B cell (primary cell): ENCODE measurements around the gene CTDNEP1. TPM values are rescaled to one million over a fixed set of nuclear protein-coding genes. Genes with fewer than 3 reads are reported as not detected.
A peak's percentile ranks its signal among the peaks of the same experiment; 100 is the strongest.

Experiments used
- ATAC-seq: fragments of 200-7000 bp; cut with Tn5 transposase; one replicate; pipeline ENCODE4 v1.10.0; 2021; ENCODE audit warnings: low read depth, mild to moderate bottlenecking, moderate number of reproducible peaks, moderate library complexity
- CTCF ChIA-PET: fragments of 350-600 bp; sonication (Branson Sonifier 250); formaldehyde crosslinking; loops from one replicate; lab custom pipeline; 2021; ENCODE audit warnings: antibody characterized with exemption, inconsistent platforms; lab: Charles Lee
- POLR2A ChIA-PET: fragments of 350-600 bp; sonication (Branson Sonifier 250); formaldehyde crosslinking; loops from one replicate; lab custom pipeline; 2021; ENCODE audit warnings: antibody characterized with exemption; lab: Charles Lee
- DNase-seq: peaks from one replicate; pipeline ENCODE4 v3.0.0; 2013
- H2AFZ ChIP-seq: 2 replicates; pipeline ENCODE4 v1.6.1; 2012; ENCODE audit warnings: mild to moderate bottlenecking, low read depth, low read length; ENCODE audit not compliant: insufficient read depth, poor library complexity, severe bottlenecking
- H3K27ac ChIP-seq, 2 donors: 1 replicate in 1 of 2; 2 replicates in 1 of 2; pipeline ENCODE4 v1.5.1; 2012 to 2013; ENCODE audit warnings: low read length in 2 of 2, mild to moderate bottlenecking in 2 of 2, moderate library complexity in 1 of 2
- H3K27me3 ChIP-seq, 4 experiments: fragments of 200-600 bp in 1 of 4; sonication (generic) in 1 of 4; replicated peaks in 1 of 4; 1 replicate in 2 of 4; 2 replicates in 2 of 4; pipeline versions ENCODE4 v1.6.1 to v1.7.0; 2013 to 2016; ENCODE audit warnings: low read length in 3 of 4, mild to moderate bottlenecking in 2 of 4, mixed read lengths in 1 of 4, moderate library complexity in 1 of 4; ENCODE audit not compliant: insufficient read depth in 4 of 4, control insufficient read depth in 3 of 4; ENCODE audit errors: control extremely low read depth in 1 of 4
- H3K36me3 ChIP-seq, 2 experiments: replicated peaks in 1 of 2; 1 replicate in 1 of 2; 2 replicates in 1 of 2; pipeline versions ENCODE4 v1.6.1 to v1.7.1; 2013; ENCODE audit warnings: low read length in 1 of 2; ENCODE audit not compliant: insufficient read depth in 2 of 2, control insufficient read depth in 1 of 2; ENCODE audit errors: control extremely low read depth in 1 of 2, extremely low read depth in 1 of 2
- H3K4me1 ChIP-seq, 2 donors: fragments of 200-600 bp in 1 of 2; sonication (generic) in 1 of 2; 1 replicate in 1 of 2; 2 replicates in 1 of 2; pipeline versions ENCODE4 v1.5.1 to v1.6.1; 2013 to 2017; ENCODE audit warnings: low read length in 2 of 2; ENCODE audit not compliant: control insufficient read depth in 2 of 2, insufficient read depth in 2 of 2
- H3K4me2 ChIP-seq: replicated peaks from 2 replicates; pipeline ENCODE3; 2012; ENCODE audit warnings: mild to moderate bottlenecking, low read depth, low read length; ENCODE audit not compliant: poor library complexity, severe bottlenecking
- H3K4me3 ChIP-seq, 5 experiments: fragments of 200-600 bp in 1 of 5; sonication (generic) in 1 of 5; 1 replicate in 3 of 5; 2 replicates in 2 of 5; pipeline versions ENCODE4 v1.5.1 to v1.7.0; 2011 to 2016; ENCODE audit warnings: low read length in 4 of 5, mild to moderate bottlenecking in 4 of 5, low read depth in 2 of 5, control low read depth in 1 of 5, moderate library complexity in 1 of 5; ENCODE audit not compliant: insufficient read depth in 1 of 5; ENCODE audit errors: control extremely low read depth in 1 of 5, extremely low read depth in 1 of 5
- H3K79me2 ChIP-seq: fragments of 200-600 bp; sonication (generic); one replicate; pipeline ENCODE4 v1.6.0; 2016; ENCODE audit warnings: low read length; ENCODE audit not compliant: control insufficient read depth, insufficient read depth
- H3K9ac ChIP-seq: fragments of 200-600 bp; sonication (generic); 2 replicates; pipeline ENCODE4 v1.6.1; 2017; ENCODE audit warnings: mild to moderate bottlenecking, low read length, moderate library complexity
- H3K9me3 ChIP-seq, 3 donors: one replicate each; pipeline versions ENCODE4 v1.6.1 to v1.7.1; 2013; ENCODE audit warnings: low read length in 2 of 3; ENCODE audit not compliant: control insufficient read depth in 2 of 3, insufficient read depth in 1 of 3; ENCODE audit errors: control extremely low read depth in 1 of 3
- H4K20me1 ChIP-seq: 2 replicates; pipeline ENCODE4 v1.6.0; 2012; ENCODE audit warnings: mild to moderate bottlenecking, low read length; ENCODE audit not compliant: insufficient read depth, control insufficient read depth, poor library complexity, severe bottlenecking
- H3K27ac Mint-ChIP-seq: one replicate; pipeline ENCODE4 v1.8.0; 2021; ENCODE audit warnings: mixed read lengths
- H3K27me3 Mint-ChIP-seq: one replicate; pipeline ENCODE4 v1.8.0; 2021; ENCODE audit warnings: mixed read lengths
- H3K4me1 Mint-ChIP-seq: one replicate; pipeline ENCODE4 v1.8.0; 2021; ENCODE audit warnings: mixed read lengths
- H3K4me3 Mint-ChIP-seq: one replicate; pipeline ENCODE4 v1.8.0; 2021; ENCODE audit warnings: mixed read lengths
- H3K9me3 Mint-ChIP-seq: one replicate; pipeline ENCODE4 v1.8.0; 2022; ENCODE audit warnings: mixed read lengths; ENCODE audit not compliant: insufficient read depth
- CTCF ChIP-seq: fragments of 200-600 bp; IDR thresholded peaks from one replicate; pipeline ENCODE4 v1.8.0; 2022; ENCODE audit warnings: antibody characterized with exemption, mild to moderate bottlenecking
- EZH2 ChIP-seq: IDR thresholded peaks from 2 replicates; pipeline ENCODE4 v1.6.1; 2012; ENCODE audit warnings: borderline replicate concordance, low read depth, mild to moderate bottlenecking, moderate library complexity, low read length; ENCODE audit not compliant: insufficient read depth, poor library complexity, severe bottlenecking
- WGBS: methylation state at CpG from one replicate; pipeline ENCODE4 v1.1.5; 2013; ENCODE audit warnings: missing lambda C conversion rate; ENCODE audit not compliant: insufficient coverage; 5-methylcytosine and 5-hydroxymethylcytosine counted together
- intact Hi-C: fragments of 100-400 bp; cut with micrococcal nuclease; formaldehyde crosslinking; loops from one replicate; pipeline ENCODE4 v1.10.0; 2022
- polyA plus RNA-seq: library from polyadenylated mRNA; depleted of rRNA; stranded (reverse); fragments of >200 nt; gene quantifications from 2 replicates; pipeline ENCODE4 v1.2.3, GENCODE V29; 2012
- total RNA-seq, 2 donors: library from RNA; stranded (reverse); fragments of 120-200 nt in 1 of 2; gene quantifications; 1 replicate in 1 of 2; 2 replicates in 1 of 2; pipeline versions ENCODE4 v1.2.3 to v1.2.4, GENCODE V29; 2013 to 2022

The CTDNEP1 gene
- total and polyA plus RNA-seq, 2 donors (not counting 1 experiment from before 2014, with no cell fraction given), result 125 to 162 TPM

- peaks cover 30 to 33% of the 10 kb centered on the region in 2 donors for H3K4me1 ChIP-seq
- Mint-ChIP-seq H3K4me3 (peak within 1 kb of the TSS; percentile 98), H3K27ac (peak within 1 kb of the TSS; percentile 100), H3K27me3 (no peaks in the 10 kb centered on the region), H3K4me1 (peaks cover 44% of the 10 kb centered on the region), H3K9me3 (no peaks in the 10 kb centered on the region)
- peaks cover 6 to 33% of the 10 kb centered on the region in 2 experiments for H3K36me3 ChIP-seq
- intact Hi-C loops, result loop anchor here (1.0 to 5.0 kb wide), 10 partner anchors 38 to 605 kb away; partner anchors contain the start of genes CYB5D1, EIF5A, NAA38 and NEURL4
- no peaks in the 10 kb centered on the region for H3K27me3 ChIP-seq
- TF ChIP-seq EZH2 (no peak), CTCF (no peak)
- H3K27ac ChIP-seq, result peak within 1 kb of the TSS; percentile 98 to 100
- POLR2A ChIA-PET, result interaction anchor here (0.8 to 3.6 kb wide), 5 partner anchors 10 to 375 kb away, joined by 3 to 26 read pairs (median 7); partner anchors contain the start of genes ACADVL, DLG4, GABARAP and NEURL4
- under 1% methylated on average over 47 of the region's 55 CpGs for WGBS
- H3K9me3 ChIP-seq, result no peaks in the 10 kb centered on the region
- peak within 1 kb of the TSS; percentile 94 for H3K9ac ChIP-seq
- H3K4me3 ChIP-seq, result peak within 1 kb of the TSS; percentile 69 to 90 (median 78)
- H3K4me2 ChIP-seq, result peak within 1 kb of the TSS; percentile 99
- H4K20me1 ChIP-seq, result peaks cover 11% of the 10 kb centered on the region
- H3K79me2 ChIP-seq, result peaks cover 52% of the 10 kb centered on the region
- CTCF ChIA-PET, result interaction anchor here (0.8 to 1.6 kb wide), 3 partner anchors 11 to 44 kb away, joined by 3 to 6 read pairs (median 3); partner anchors contain the start of gene PHF23
- peak; percentile 100 for DNase-seq
- ATAC-seq, result peak; percentile 64
- H2AFZ ChIP-seq, result peak within 1 kb of the TSS; percentile 86
These were observed 876 bp upstream of the CTDNEP1 start, which contains the start of gene ELP5 for GRCh38 chr17:7252176-7253043. ELP5 (plus strand) TSS chr17:7252215; CDS start chr17:7252551, 336 bp downstream.
